Measurements from ENCODE around the gene CCNJ. TPM values are rescaled to one million over a fixed set of nuclear protein-coding genes. Genes with fewer than 3 reads are reported as not detected.

The CCNJ gene
- total and polyA plus RNA-seq, 9 of the 15 experiments (the other 6 are each of a cell fraction or from before 2014, with no cell fraction given): 0.69 to 15.7 (median 9.2) TPM

GRCh38 chr10:96072674-96073073, 29.3 kb downstream of the CCNJ start (continued):
- TF ChIP-seq HDAC8 (tag; IDR thresholded peaks at IDR 0.05) (no peak), GATAD2A (IDR thresholded peaks at IDR 0.05) (no peak), NFYB (IDR thresholded peaks at IDR 0.05; ENCODE audit: extremely low read depth, insufficient read length) (no peak), TRIM28 (IDR thresholded peaks at IDR 0.05) (no peak), CBX2 (IDR thresholded peaks at IDR 0.05; ENCODE audit: insufficient read depth, low read length, poor library complexity, severe bottlenecking) (no peak), CBFA2T3 (IDR thresholded peaks at IDR 0.05) (peak; percentile 84), NFIX (CRISPR knock-in tag; IDR thresholded peaks at IDR 0.05; ENCODE audit: low read depth) (no peak), TAF1 (IDR thresholded peaks at IDR 0.05; ENCODE audit: control insufficient read depth, extremely low read depth, insufficient read depth, low read length, severe bottlenecking) (no peak), ZFP1 (CRISPR knock-in tag; IDR thresholded peaks at IDR 0.05) (no peak), NCOR1 (IDR thresholded peaks at IDR 0.05) (peak; percentile 76), SPI1 (IDR thresholded peaks at IDR 0.05; ENCODE audit: borderline replicate concordance, low read depth, low read length) (peak; percentile 69; the same call in 1 of the 2 replicates), TCF3 (CRISPR knock-in tag; IDR thresholded peaks at IDR 0.05) (peak; percentile 58), KLF6 (CRISPR knock-in tag; IDR thresholded peaks at IDR 0.05; ENCODE audit: borderline replicate concordance) (no peak), ZKSCAN1 (IDR thresholded peaks at IDR 0.05; ENCODE audit: low read depth, low read length) (no peak), IRF2 (CRISPR knock-in tag; IDR thresholded peaks at IDR 0.05) (no peak), ZFP91 (CRISPR knock-in tag; IDR thresholded peaks at IDR 0.05) (no peak), KAT7 (CRISPR knock-in tag; IDR thresholded peaks at IDR 0.05; ENCODE audit: borderline replicate concordance) (no peak), ZNF324 (CRISPR knock-in tag; IDR thresholded peaks at IDR 0.05) (no peak), KDM4B (IDR thresholded peaks at IDR 0.05; ENCODE audit: borderline replicate concordance in 2 of 2, low read depth in 1 of 2) (no peak), IFI16 (CRISPR knock-in tag; IDR thresholded peaks at IDR 0.05) (no peak), SAFB2 (IDR thresholded peaks at IDR 0.05; ENCODE audit: borderline replicate concordance, low read depth, low read length, severe bottlenecking) (no peak)
- TF ChIP-seq, protein P1, sequence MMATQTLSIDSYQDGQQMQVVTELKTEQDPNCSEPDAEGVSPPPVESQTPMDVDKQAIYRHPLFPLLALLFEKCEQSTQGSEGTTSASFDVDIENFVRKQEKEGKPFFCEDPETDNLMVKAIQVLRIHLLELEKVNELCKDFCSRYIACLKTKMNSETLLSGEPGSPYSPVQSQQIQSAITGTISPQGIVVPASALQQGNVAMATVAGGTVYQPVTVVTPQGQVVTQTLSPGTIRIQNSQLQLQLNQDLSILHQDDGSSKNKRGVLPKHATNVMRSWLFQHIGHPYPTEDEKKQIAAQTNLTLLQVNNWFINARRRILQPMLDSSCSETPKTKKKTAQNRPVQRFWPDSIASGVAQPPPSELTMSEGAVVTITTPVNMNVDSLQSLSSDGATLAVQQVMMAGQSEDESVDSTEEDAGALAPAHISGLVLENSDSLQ (IDR thresholded peaks at IDR 0.05): peak; percentile 31; the same call in 1 of the 2 replicates
- TF ChIP-seq, protein P2, sequence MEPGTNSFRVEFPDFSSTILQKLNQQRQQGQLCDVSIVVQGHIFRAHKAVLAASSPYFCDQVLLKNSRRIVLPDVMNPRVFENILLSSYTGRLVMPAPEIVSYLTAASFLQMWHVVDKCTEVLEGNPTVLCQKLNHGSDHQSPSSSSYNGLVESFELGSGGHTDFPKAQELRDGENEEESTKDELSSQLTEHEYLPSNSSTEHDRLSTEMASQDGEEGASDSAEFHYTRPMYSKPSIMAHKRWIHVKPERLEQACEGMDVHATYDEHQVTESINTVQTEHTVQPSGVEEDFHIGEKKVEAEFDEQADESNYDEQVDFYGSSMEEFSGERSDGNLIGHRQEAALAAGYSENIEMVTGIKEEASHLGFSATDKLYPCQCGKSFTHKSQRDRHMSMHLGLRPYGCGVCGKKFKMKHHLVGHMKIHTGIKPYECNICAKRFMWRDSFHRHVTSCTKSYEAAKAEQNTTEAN (CRISPR knock-in tag; IDR thresholded peaks at IDR 0.05): no peak

All from K562 (cell line).